ENCODE measurements around the gene CHCHD5. TPM values are rescaled to one million over a fixed set of nuclear protein-coding genes. Genes with fewer than 3 reads are reported as not detected.

CHCHD5 gene
- total RNA-seq, 1 donor from 2014 or later, result 35.4 TPM

DNA sequence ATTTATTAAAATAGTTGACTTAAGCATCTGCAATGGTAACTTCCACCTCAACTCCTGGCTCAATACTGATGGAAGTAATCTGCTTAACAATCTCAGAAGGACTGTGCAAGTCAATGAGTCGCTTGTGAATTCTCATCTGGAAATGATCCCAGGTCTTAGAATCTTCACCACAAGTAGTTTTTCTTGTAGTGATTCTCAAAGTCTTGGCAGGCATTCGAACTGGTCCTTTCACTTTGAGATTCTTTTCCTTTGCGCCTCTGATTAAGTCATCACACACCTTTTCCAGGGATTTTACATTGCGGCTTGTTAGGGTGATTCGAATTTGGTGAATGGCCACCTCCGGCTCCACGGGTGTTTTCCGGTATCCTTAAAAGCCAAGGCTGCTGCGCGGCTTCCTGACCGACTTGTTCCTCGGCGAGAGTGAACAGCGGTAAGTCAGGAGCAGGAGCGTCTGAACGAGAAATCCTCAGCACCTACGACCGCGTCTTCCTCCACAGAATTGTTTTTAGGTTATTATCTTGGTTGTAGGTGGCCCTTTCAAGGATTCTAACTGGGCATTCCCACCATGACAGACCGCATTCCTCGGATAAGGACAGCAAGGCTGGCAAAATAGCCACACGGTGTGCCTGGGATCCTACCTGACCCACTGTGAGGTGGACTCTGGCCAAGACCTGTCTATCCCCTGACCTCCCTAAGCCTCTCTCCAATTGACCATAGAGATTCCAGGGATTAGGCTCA is 37.5 kb downstream of the CHCHD5 start:
- no peak for TF ChIP-seq CTCF (conservative IDR thresholded peaks at IDR 0.05)
- H3K27ac Mint-ChIP-seq (ENCODE audit: unreplicated experiment), result no peak overlapping the region
- no peaks in the 10 kb centered on the region for H3K4me1 Mint-ChIP-seq
- H3K4me3 Mint-ChIP-seq, result no peak overlapping the region
- peaks cover 5% of the 10 kb centered on the region for H3K27me3 Mint-ChIP-seq (ENCODE audit: low read depth)
- no peaks in the 10 kb centered on the region for H3K36me3 Mint-ChIP-seq (ENCODE audit: low read depth)
- no peaks in the 10 kb centered on the region for H3K9me3 Mint-ChIP-seq
- DNase-seq (ENCODE audit: low read depth, low spot score), result no peak

GRCh38 chr2:112622528-112622849 is 38.1 kb downstream of the CHCHD5 start:
- Mint-ChIP-seq H3K27ac (ENCODE audit: unreplicated experiment) (no peak overlapping the region), H3K36me3 (ENCODE audit: low read depth) (no peaks in the 10 kb centered on the region), H3K9me3 (no peaks in the 10 kb centered on the region), H3K4me3 (no peak overlapping the region), H3K27me3 (ENCODE audit: low read depth) (peaks cover 5% of the 10 kb centered on the region), H3K4me1 (no peaks in the 10 kb centered on the region)
- TF ChIP-seq CTCF (conservative IDR thresholded peaks at IDR 0.05), result no peak
- DNase-seq (ENCODE audit: low read depth, low spot score), result no peak

GRCh38 chr2:112623913-112624777 is 39.7 kb downstream of the CHCHD5 start:
- no peak overlapping the region for H3K4me3 Mint-ChIP-seq
- H3K27me3 Mint-ChIP-seq (ENCODE audit: low read depth), result peaks cover 5% of the 10 kb centered on the region

DNA sequence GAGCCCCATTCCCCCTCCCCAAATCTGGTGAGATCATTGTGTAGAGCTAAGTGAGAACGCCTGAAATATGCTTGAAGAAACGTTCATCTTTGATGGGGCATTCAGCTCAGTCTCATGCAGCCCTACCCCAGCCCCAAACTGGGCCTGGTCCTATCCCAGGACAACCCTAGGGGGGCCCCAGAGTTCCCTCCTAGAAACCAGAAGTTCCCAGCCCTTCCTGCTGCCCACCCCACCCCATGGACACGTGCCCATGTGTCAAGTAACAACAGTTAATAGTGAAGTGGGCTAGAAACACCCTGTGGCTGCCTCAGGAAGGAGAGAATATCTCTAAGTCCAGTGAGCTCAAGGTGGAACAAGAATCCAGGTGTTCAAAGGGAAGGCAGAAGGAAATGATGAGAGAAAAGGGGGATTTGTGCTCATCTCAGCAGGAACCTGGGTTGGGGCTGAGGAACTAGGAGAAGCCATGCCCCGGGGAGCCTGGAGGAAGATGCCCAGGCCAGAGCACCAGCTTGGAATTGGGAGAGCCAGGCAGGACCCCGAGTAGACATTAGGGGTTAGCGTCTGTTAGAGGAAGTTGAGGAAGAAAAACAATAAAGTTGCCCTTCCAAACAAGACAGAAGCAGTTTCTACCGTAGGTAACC is 41.2 kb downstream of the CHCHD5 start:
- no peak for DNase-seq (ENCODE audit: low read depth, low spot score)
- Mint-ChIP-seq H3K27me3 (ENCODE audit: low read depth) (peaks cover 5% of the 10 kb centered on the region), H3K9me3 (no peaks in the 10 kb centered on the region), H3K4me1 (peaks cover 5% of the 10 kb centered on the region), H3K36me3 (ENCODE audit: low read depth) (no peaks in the 10 kb centered on the region), H3K4me3 (no peak overlapping the region), H3K27ac (ENCODE audit: unreplicated experiment) (no peak overlapping the region)
- no peak for TF ChIP-seq CTCF (conservative IDR thresholded peaks at IDR 0.05)

More at GRCh38 chr2:112623913-112624777, 39.7 kb downstream of the CHCHD5 start:
- H3K9me3 Mint-ChIP-seq, result no peaks in the 10 kb centered on the region
- H3K4me1 Mint-ChIP-seq, result no peaks in the 10 kb centered on the region
- TF ChIP-seq CTCF (conservative IDR thresholded peaks at IDR 0.05), result no peak
- DNase-seq (ENCODE audit: low read depth, low spot score), result no peak
- no peaks in the 10 kb centered on the region for H3K36me3 Mint-ChIP-seq (ENCODE audit: low read depth)
- no peak overlapping the region for H3K27ac Mint-ChIP-seq (ENCODE audit: unreplicated experiment)

DNA sequence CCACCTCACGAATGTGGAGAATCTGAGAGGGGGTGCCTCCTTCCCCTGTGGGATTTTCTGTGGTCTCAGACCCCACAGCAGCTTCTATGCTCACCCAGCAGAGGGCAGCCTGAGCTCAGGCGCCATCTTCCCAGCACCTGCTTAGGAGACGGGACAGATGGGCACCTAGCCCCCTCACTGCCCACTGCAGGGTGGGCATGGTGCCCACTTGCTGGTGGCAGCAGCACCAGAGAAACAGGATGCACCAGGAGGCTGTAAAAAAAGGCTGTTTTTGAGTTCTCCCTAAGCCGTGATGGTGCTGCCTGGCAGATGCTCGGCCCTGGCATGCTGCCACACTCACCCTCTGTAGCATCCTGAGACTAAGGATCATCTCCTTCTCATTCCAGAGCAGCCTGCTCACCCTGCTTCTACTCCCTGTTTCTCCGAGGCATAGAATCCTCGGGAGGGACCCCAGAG is 42.2 kb downstream of the CHCHD5 start:
- DNase-seq (ENCODE audit: low read depth, low spot score), result peak; percentile 25
- Mint-ChIP-seq H3K4me1 (peaks cover 15% of the 10 kb centered on the region), H3K9me3 (no peaks in the 10 kb centered on the region), H3K36me3 (ENCODE audit: low read depth) (no peaks in the 10 kb centered on the region), H3K27me3 (ENCODE audit: low read depth) (peaks cover 2% of the 10 kb centered on the region), H3K27ac (ENCODE audit: unreplicated experiment) (no peak overlapping the region), H3K4me3 (no peak overlapping the region)
- TF ChIP-seq CTCF (conservative IDR thresholded peaks at IDR 0.05), result peak; percentile 74

All from neural crest cell (in vitro differentiated cells).